Suprapubic skin (tissue), 4 donors: Measurements from ENCODE around the gene TMEM272. TPM values are rescaled to one million over a fixed set of nuclear protein-coding genes. Genes with fewer than 3 reads are reported as not detected.

Experiments
- DNase-seq, 2 donors: peaks; one replicate each; pipeline ENCODE4 v3.0.0-alpha.2; 2019; ENCODE audit warnings: low spot score in 2 of 2
- H3K27ac ChIP-seq: fragments of 200-600 bp; sonication (generic); one replicate; pipeline ENCODE4 v1.5.1; 2019
- H3K27me3 ChIP-seq: fragments of 200-600 bp; sonication (generic); one replicate; pipeline ENCODE4 v1.5.1; 2019
- H3K36me3 ChIP-seq: fragments of 200-600 bp; sonication (generic); one replicate; pipeline ENCODE4 v1.5.1; 2019
- H3K4me1 ChIP-seq: fragments of 200-600 bp; sonication (generic); one replicate; pipeline ENCODE4 v1.5.1; 2019
- H3K4me3 ChIP-seq: fragments of 200-600 bp; sonication (generic); one replicate; pipeline ENCODE4 v1.5.1; 2019; ENCODE audit warnings: mild to moderate bottlenecking
- H3K9me3 ChIP-seq: fragments of 200-600 bp; sonication (generic); one replicate; pipeline ENCODE4 v1.5.1; 2019
- CTCF ChIP-seq, 2 donors: fragments of 200-600 bp in 1 of 2; fragments of 450-650 bp in 1 of 2; sonication (generic) in 1 of 2; IDR thresholded peaks; one replicate each; pipeline ENCODE4 v1.5.1; 2016 to 2019; ENCODE audit warnings: antibody characterized with exemption in 2 of 2, mild to moderate bottlenecking in 1 of 2, moderate library complexity in 1 of 2
- EP300 ChIP-seq: sonication (generic); formaldehyde crosslinking; IDR thresholded peaks from one replicate; pipeline ENCODE4 v1.6.1; 2017; ENCODE audit warnings: antibody characterized with exemption
- POLR2A ChIP-seq, 2 donors: fragments of 450-650 bp; IDR thresholded peaks; one replicate each; pipeline ENCODE4 v1.6.1; 2017; ENCODE audit warnings: antibody characterized with exemption in 2 of 2, mild to moderate bottlenecking in 2 of 2, moderate library complexity in 2 of 2
- POLR2AphosphoS5 ChIP-seq, 3 donors: sonication (generic); formaldehyde crosslinking; IDR thresholded peaks; one replicate each; pipeline ENCODE4 v1.6.1; 2017; ENCODE audit warnings: antibody characterized with exemption in 3 of 3
- WGBS: methylation state at CpG from one replicate; pipeline ENCODE4 v1.1.5; 2018; 5-methylcytosine and 5-hydroxymethylcytosine counted together
- total RNA-seq, 4 donors: library from RNA; depleted of rRNA; stranded (reverse); fragments of >200 nt; gene quantifications; one replicate each; pipeline ENCODE4 v1.1.0, GENCODE V29; 2016

The TMEM272 gene
- total RNA-seq, 4 donors from 2014 or later = 0.13 to 0.24 (median 0.17) TPM; not detected in 1

GRCh38 chr13:51821606-51822005 is 23.4 kb downstream of the TMEM272 start:
- WGBS = 53% methylated on average over 2 of the region's 2 CpGs
- no peak overlapping the region for H3K27ac ChIP-seq
- no peak for DNase-seq
- no peaks in the 10 kb centered on the region for H3K9me3 ChIP-seq
- peaks cover 16% of the 10 kb centered on the region for H3K4me1 ChIP-seq
- no peaks in the 10 kb centered on the region for H3K36me3 ChIP-seq
- no peaks in the 10 kb centered on the region for H3K27me3 ChIP-seq
- H3K4me3 ChIP-seq = no peak overlapping the region
- TF ChIP-seq POLR2A (IDR thresholded peaks at IDR 0.05) (no peak), CTCF (IDR thresholded peaks at IDR 0.05) (no peak), POLR2AphosphoS5 (IDR thresholded peaks at IDR 0.05) (no peak), EP300 (no peak)

DNA sequence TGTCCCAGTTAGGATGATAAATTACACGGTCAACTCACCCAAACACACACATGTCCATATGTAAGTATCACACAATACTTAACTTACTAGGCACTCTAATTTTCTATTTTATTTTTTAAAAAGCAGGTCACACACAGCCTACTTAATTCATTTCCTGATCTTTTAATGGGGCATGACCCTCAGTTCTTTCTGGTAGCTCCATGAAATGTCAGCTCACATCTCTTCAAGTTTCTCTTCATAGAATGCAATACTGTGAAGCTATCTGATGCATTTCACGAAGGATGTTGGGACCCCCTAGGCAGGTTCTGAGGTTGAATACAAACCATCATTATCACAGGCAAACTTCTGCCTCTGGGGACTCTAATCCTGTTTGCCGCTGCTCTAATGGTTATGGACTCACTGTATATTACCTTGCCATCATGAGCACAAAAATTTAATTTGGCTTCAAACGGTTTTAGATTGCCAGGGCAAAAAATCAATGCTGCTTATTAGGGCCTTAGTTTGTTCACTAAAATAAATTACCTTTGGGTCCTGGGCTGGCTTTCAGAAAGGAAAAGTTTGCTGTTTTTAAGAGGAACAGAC is 24.9 kb downstream of the TMEM272 start:
- Histone ChIP-seq H3K4me1 (peaks cover 26% of the 10 kb centered on the region), H3K36me3 (no peaks in the 10 kb centered on the region), H3K9me3 (no peaks in the 10 kb centered on the region), H3K27me3 (no peaks in the 10 kb centered on the region), H3K27ac (no peak overlapping the region), H3K4me3 (no peak overlapping the region)
- DNase-seq = no peak
- 85% methylated on average over 4 of the region's 4 CpGs for WGBS
- no peak for TF ChIP-seq CTCF (IDR thresholded peaks at IDR 0.05)
- TF ChIP-seq POLR2A (IDR thresholded peaks at IDR 0.05) = no peak
- no peak for TF ChIP-seq EP300
- no peak for TF ChIP-seq POLR2AphosphoS5 (IDR thresholded peaks at IDR 0.05)

- Histone ChIP-seq H3K36me3 (no peaks in the 10 kb centered on the region), H3K9me3 (no peaks in the 10 kb centered on the region), H3K4me1 (peaks cover 31% of the 10 kb centered on the region), H3K4me3 (no peak overlapping the region), H3K27me3 (no peaks in the 10 kb centered on the region), H3K27ac (no peak overlapping the region)
- WGBS = 81% methylated on average over 3 of the region's 3 CpGs
- TF ChIP-seq CTCF (IDR thresholded peaks at IDR 0.05) = no peak
- no peak for TF ChIP-seq EP300
- no peak for TF ChIP-seq POLR2A (IDR thresholded peaks at IDR 0.05)
- TF ChIP-seq POLR2AphosphoS5 (IDR thresholded peaks at IDR 0.05) = no peak
- DNase-seq = no peak
These were observed 25.4 kb downstream of the TMEM272 start for GRCh38 chr13:51819544-51819943.

- Histone ChIP-seq H3K9me3 (no peaks in the 10 kb centered on the region), H3K4me1 (peaks cover 31% of the 10 kb centered on the region), H3K36me3 (no peaks in the 10 kb centered on the region), H3K4me3 (no peak overlapping the region), H3K27me3 (no peaks in the 10 kb centered on the region), H3K27ac (no peak overlapping the region)
- TF ChIP-seq CTCF (IDR thresholded peaks at IDR 0.05) = no peak
- no peak for TF ChIP-seq EP300
- no peak for DNase-seq
- 63% methylated on average over 9 of the region's 9 CpGs for WGBS
These were observed 26.0 kb downstream of the TMEM272 start for GRCh38 chr13:51818781-51819511.

- Histone ChIP-seq H3K36me3 (no peaks in the 10 kb centered on the region), H3K9me3 (no peaks in the 10 kb centered on the region), H3K27ac (no peak overlapping the region), H3K27me3 (no peaks in the 10 kb centered on the region), H3K4me3 (no peak overlapping the region), H3K4me1 (peaks cover 31% of the 10 kb centered on the region)
- DNase-seq = no peak
- TF ChIP-seq POLR2A (IDR thresholded peaks at IDR 0.05) (no peak), EP300 (no peak), CTCF (IDR thresholded peaks at IDR 0.05) (no peak), POLR2AphosphoS5 (IDR thresholded peaks at IDR 0.05) (no peak)
- over 99% methylated on average over 4 of the region's 4 CpGs for WGBS
These were observed 26.7 kb downstream of the TMEM272 start for GRCh38 chr13:51818276-51818675.
